HS-27A (cell line): ENCODE results near the gene TMEM62.
"Not testable (repeated sequence)": the region's sequence is repeated elsewhere in the genome, so short reads cannot be mapped to it uniquely, and the experiment has no call there.

Source experiments
- DNase-seq: peaks from one replicate; pipeline ENCODE4 v3.0.0-alpha.2; 2012; ENCODE audit warnings: low read depth, missing footprints

TMEM62 gene

DNA sequence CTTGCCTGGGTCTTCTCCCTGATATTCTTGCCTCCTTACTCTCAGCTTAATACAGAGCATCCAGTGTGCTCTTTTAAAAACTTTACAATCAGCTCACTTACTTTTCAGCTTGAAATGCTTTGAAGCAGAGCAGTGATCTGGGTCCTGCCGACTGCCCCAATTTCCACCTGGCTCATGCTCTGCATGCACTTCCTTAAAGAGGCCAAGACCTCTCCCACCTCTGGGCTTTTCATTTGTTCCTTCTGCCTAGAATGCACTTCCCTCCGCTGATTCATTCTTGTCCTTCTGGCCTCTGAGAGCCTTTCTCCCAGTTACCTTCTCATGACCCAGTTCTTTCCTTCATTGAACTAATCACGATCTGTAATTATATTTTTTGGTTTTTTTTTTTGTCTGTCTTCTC lies 49.9 kb downstream of the TMEM62 start:
- DNase-seq = no peak

DNA sequence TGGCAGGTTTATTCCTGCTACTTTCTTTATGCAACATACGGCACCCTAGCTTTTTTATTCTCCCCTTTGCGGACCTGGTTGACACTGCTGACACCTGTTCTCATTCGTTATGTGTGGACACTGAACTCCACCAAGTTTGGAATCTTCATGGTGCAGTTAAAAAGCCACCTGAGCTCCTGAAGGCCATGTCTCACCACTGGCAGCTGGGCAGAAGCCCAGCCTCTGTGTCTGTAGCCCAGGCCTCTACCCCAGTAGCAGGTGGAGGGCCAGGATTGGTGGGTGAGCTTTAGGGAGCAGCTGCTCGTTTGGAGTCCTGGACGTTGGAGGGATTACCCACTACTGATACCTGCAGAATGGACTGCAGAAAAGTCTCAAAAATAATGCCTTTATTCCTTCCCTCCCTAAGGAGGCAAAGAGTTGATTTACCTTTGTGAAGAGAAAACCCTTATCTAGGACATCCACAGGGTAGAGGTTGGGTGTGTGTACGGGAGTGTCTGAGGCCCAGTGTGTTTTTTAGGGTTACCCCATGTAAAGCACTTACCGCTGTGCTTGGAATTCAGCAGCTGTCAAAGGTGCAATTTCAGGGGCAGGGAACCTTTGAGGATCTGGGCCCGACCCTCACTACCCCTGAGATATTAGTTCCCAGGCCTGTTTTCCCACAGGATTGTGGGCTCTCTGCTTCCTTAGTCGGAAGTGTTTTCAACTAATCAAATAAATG lies 51.2 kb downstream of the TMEM62 start:
- no peak for DNase-seq

DNA sequence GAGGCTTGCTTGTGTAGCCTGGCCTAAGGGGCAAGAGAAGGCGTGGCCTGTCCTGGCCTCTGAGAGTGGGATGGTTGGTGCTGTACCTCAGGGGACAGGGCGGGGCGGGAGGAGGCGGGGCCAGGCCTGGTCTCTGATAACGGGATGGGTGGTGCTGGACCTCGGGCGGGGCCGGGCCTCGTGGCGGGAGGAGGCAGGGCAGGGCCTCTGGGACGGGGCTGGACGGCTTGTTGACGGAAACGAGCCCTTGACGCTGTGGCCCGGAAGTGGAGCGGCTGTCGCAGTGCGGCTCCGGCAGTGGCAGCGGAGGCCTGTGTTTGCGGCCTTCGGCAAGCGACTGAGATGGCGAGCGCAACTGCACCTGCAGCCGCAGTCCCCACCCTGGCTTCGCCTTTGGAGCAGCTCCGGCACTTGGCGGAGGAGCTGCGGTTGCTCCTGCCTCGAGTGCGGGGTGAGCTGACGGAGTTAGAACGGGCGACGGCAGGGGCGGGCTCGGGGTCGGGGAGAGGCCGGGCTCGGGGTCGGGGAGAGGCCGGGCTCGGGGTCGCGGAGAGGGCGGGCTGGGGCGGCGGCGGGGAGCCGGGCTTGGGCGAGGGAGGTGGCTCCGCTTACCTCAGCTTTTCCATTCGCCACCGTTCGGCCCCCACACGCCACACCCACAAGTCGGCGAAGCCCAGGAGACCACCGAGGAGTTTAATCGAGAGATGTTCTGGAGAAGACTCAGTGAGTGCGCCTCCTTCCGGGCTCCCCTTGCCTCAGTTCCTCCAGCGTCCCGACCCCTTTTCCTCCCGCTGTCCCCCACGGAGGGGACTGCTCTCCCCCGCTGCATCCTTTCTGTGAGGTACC lies 52.0 kb downstream of the TMEM62 start, which contains the start of gene CCNDBP1:
CCNDBP1 (plus strand) TSS at position 247 of the 846 bp plus-strand sequence; CDS start at position 343, 96 bp downstream.
- peak; percentile 71 for DNase-seq

DNA sequence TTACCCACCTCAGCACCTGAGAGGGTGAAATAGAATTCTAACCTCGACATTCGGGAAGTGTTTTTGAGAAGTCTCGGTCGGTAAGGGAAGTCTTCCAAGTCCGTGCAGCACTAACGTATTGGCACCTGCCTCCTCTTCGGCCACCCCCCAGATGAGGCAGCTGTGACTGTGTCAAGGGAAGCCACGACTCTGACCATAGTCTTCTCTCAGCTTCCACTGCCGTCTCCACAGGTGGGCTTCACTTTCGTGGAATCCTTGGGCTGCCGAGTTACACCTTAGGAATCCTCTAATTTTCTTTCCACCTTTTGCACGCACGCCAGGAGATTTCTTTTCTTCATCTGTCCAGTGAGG lies 52.6 kb downstream of the TMEM62 start:
- DNase-seq = no peak

DNA sequence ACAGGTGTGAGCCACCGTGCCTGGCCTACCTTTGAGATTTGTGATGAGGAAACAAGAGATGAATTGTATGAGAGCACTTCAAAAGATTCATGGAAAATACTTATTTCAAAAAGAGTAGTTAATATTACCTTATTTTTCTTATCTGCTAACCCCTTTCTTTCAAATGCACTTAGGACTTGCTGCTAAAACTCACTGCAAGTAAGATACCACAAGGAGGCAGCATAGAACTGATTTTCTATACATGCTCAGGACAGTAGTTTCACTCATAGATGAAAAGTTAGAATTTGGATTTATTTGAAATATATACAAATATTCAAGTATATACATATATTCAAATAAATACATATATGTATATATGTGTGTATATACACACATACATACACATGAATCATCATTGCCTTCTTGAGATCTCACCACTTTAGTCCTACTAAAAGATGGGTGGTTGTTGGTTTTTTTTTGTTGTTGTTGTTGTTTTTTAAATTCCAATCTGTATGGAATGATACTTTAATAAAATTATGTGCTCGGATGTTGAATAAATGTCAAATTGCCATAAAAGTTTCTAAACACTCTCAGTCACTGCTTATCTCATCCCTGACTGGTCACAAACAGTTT lies 54.3 kb downstream of the TMEM62 start:
- no peak for DNase-seq

DNA sequence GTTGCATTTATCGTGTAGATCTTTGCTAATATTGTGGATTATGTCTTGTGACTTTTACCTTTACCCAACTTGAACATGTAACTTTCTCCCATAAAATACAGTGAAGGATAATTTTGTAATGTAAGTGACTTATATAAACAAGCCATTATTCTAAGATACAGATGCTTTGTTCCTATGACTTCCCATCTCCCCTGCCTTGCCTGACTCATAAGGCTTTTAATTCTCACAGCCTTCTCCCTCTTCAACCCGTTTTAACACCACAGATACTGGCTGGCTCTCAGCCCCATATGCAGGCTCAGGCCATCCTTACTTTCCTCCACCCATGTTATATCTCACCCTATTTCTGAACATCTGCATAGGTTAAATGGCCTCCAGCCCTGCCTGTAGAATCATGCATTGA lies 55.9 kb downstream of the TMEM62 start:
- DNase-seq = no peak

DNA sequence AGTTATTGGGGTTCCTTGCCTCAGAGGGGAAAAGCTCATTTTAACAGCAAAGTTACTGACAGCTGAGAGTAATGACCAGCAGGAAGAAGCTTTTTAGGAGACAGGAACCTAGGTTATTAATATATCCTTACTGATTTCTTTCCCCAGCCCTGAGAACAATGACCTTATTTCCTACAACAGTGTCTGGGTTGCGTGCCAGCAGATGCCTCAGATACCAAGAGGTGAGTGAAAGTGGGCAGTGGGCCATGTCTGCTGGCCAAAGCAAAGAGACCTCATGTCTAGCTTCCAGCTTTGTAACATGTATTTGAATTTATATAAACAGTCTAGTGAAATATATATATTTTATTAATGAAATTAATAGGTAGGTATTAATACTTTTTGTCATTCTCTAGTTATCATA lies 56.8 kb downstream of the TMEM62 start:
- DNase-seq = no peak

DNA sequence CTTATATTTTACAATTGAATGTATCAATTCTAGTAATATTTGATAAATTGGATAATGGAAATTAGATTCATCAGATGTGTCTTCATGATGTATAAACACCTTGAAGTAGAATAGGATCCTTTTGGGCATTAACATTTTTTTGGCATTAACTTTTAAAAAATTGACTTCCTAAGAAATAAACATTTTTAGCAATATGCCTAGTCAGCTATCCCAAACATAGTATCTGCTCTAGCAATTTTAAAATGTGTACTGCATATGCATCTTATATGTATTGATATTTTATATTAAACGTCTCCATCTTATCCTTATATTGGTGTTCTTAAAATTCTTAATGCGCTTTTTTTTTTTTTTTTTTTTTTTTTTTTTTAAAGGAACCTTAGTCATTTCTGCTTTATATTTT lies 60.3 kb downstream of the TMEM62 start:
- DNase-seq = no peak

DNA sequence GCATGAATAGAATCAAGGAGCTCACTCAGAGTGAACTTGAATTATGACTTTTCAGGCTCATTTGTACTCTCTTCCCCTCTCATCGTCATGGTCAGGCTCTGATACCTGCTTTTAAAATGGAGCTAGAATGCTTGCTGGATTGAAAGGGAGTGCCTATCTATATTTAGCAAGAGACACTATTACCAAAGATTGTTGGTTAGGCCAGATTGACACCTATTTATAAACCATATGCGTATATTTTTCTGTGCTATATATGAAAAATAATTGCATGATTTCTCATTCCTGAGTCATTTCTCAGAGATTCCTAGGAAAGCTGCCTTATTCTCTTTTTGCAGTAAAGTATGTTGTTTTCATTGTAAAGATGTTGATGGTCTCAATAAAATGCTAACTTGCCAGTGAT lies 61.4 kb downstream of the TMEM62 start:
- DNase-seq = no peak

DNA sequence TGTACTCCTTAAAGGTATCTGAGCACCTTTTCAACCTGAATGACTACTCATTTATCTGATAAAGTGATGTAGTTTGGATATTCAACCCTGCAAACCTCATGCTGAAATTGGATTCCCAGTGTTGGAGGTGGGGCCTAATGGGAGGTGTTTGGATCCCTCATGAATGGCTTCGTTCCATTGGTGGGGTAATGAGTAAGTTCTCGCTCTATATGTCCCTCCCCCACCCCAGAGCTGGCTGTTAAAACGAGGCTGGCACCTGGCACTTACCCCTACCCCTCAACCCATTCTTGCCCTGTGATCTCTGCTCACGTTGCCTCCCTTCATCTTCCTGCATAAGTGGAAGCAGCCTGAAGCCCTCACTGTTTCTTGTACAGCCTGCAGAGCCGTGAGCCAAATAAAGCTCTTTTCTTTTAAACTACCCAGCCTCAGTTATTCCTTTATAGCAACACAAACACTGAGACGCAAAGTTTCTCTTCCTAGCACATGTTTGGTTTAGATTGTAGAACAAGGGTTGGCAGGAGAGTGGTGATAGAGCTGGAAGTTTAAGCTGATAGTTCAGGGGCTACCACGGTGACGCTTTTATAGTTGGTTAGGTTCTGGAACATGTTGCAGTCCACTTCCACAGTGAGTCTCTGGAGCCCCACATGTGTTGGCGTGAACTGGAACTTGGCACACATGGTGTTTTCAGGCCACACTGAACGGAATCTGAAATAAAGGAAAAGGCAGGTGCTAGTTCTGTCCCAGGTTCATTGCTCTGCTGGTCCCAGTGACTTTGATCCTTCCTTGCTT lies 63.6 kb downstream of the TMEM62 start:
- no peak for DNase-seq

DNA sequence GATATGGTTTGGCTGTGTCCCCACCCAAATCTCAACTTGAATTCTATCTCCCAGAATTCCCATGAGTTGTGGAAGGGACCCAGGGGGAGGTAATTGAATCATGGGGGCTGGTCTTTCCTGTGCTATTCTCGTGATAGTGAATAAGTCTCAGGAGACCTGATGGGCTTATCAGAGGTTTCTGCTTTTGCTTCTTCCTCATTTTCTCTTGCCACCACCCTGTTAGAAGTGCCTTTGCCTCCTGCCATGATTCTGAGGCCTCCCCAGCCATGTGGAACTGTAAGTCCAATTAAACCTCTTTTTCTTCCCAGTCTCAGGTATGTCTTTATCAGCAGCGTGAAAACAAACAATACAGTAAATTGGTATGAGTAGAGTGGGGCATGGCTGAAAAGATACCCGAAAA lies 64.4 kb downstream of the TMEM62 start:
- not testable (repeated sequence) for DNase-seq

DNA sequence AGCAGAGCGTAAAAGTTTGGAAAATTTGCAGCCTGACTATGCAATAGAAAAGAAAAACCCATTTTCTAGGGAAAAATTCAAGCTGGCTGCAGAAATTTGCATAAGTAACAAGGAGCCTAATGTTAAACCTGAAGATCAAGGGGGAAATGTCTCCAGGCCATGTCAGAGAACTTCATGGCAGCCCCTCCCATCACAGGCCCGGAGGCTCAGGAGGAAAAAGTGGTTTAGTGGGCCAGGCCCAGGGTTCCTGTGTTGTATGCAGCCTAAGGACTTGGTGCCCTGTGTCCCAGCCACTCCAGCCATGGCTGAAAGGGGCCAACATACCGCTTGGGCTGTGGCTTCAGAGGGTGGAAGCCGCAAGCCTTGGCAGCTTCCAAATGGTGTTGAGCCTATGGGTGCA lies 65.2 kb downstream of the TMEM62 start:
- DNase-seq = not testable (repeated sequence)

DNA sequence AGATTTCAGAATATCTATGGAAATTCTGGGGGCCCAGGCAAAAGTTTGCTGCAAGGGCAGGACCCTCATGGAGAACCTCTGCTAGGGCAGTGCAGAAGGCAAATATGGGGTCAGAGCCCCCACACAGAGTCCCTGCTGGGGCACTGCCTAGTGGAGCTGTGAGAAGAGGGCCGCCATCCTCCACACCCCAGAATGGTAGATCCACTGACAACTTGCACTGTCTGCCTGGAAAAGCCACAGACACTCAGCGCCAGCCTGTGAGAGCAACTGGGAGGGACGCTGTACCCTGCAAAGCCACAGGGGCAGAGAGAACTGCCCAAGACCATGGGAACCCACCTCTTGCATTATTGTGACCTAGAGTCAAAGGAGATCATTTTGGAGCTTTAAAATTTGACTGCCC lies 65.6 kb downstream of the TMEM62 start:
- DNase-seq = no peak

DNA sequence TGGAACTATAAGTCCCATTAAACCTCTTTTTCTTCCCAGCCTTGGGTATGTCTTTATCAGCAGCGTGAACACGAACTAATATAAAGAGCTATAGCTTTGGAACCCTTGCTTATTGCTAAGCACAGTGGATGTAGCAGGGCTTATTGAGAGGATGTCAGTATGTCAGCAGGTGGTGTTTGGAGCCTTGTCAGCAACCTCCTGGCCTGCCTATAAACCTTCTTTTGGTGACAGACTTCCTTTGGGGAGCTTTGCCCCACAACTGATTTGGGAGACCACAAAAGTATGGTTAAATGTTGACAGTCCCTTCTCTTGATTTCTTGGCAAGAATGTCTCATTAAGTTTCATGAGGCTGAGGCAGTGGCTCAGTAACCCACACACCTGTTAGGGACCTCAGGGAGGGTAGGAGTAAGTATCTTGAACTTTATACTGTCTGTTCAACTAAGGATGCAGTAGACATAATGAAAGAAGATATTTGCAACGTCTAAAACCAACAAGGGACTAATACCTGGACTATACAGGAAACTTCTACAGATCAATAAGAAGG lies 66.6 kb downstream of the TMEM62 start:
- no peak for DNase-seq

DNA sequence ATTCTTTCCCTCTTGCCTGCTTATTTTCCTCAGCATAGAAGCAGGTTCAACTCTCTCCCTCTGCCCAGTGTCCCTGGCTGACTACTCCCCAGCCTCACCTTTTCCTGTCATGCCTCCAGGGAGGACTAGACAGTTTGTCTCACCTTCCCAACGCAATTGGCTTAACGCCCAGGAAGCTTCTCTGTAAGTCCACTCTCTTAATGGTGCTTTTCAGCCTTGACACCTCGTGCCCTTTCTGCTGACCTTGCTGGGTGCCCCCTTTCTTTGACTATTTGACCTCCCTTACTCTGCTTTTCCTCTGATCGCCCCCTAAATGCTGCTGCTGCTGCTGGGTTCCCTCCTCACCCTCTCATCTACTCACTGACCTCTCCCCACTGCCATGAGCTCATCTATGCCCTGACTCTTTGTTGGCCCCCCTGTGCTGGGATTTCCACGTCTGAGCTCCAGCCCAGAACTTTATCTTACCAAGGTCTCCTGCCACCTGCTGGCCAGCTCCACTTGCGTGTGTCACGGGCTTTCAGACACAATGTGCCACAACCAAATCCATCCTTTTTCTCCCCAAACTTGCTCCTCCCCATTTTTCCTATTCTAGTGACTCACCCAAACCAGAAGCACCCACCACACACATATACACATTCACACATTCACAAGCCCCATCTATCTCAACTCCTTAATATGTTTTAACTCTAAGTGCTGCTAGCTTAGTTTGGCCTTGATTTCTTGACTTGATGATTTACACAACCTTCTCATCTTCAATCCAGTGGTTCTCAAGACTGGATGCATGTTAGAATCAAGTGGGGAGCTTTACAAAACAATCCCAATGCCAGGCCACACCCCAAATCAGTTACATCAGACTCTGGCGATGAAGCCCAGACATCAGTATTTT lies 70.9 kb downstream of the TMEM62 start:
- peak; percentile 29 for DNase-seq

DNA sequence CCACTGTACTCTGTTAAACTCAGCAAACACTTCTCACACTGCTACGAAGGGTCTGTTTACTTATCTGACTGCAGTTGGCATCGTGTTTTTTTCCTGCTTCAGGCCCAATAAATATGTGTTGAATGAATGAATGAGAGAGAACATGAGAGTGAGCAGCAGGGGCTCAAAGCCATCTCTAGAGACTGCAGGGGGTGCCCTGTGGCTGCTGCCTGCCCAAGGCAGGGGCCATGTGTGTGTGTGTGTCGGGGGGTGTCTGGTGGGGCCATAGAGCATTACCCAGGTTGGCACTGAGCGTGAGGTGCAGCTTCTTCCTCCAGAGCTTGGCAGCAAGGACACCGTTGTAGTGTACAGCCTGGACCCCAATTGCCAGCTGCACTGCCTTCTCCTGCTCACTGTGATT lies 72.7 kb downstream of the TMEM62 start:
- no peak for DNase-seq

DNA sequence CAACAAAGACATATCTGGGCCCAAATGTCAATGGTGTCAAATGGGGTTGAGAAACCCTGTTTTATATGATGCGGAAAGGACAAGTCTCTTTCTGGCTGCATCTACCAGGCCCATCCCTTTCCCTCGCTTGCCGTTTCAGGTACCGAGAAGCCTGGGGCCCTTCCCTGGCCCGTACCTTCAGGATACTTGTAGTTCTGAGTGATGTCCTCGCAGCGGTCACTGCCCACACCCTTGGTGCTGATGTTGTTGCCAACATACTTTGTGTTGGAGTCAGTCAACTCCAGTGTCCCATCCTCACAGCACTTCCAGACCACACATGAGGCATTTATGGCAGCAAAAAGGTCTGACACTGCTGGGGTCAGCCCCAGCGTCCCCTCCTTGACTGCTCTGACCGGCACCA lies 73.6 kb downstream of the TMEM62 start:
- DNase-seq = no peak

DNA sequence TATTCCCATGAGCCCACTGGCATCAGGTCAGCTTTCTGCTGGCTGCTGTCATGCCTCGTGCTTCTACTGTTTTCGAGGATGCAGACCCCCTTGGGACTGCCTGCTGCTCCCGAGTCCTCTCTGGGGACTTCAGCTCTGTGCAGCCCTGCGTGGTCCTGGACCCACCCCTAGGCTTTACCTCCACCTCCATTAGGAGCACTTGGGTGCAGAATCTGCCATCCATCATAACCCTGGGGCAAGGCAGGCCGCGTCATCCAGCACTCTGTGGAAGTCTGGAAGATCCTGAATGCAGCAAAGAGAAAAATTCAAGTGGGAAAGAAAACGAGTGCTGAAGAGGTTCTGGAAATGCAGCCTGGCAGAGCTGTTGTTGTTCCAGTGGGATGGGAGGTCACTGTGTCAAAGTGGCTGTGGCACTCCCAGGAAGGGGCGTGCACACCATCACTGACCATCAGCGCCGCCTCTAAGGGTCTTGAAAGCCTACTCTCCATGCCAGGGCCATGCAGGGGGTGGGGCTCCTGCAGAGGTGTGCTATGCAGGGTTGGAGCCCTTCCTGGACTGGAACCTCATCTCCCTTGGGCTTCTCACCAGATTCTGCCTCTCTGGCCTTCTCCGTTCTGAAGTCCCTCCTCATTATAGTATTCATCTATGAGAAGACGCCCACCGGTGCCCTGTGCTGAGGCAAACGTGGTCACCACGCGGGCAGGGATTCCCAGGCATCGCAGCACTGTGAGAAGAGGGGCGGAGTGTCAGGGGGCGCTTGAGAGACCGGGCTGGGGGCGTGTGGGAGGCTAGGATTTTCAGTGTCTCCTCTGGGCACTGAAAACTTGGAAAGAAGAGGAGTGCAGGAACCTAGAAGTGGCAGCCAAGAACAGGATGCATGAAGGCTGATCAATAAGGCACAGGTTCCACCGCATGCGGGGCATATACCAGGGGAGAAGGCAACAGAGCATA lies 74.9 kb downstream of the TMEM62 start:
- DNase-seq = no peak

DNA sequence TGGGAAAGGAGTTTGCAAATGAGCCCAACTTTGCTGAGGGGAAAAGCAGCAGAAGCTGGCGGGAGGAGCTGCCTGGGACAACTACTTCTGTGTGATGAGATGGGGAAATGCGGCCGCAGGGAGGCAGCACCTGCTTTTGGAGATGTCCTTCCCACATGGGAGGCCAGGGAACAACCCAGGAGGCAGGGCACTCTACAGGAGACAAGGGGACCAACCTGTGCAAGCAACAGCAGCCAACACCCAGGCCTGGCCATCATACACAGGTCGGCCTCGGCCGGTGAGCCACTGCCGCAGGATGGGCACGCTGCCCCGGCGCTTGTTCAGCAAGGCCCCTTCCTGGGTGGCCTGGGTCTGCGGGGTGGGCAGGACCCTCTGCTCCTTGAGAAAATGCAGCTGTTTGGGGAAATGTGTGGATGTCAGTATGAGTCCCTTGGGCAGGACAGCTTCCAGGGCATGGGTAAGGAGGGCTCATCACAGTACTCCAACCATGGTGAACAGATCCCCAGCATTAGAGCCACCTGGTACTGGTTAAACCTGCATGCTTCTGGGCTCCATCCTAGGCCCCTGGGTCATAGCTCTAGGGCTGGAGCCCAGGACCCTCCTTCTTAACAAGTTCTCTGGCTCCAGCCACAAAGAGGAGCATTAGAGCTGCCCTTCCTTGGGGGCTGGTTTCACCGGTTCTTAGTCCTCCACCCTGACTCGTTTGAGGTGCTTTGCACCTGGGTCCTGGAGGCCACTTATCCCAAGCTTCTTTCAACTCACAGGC lies 75.9 kb downstream of the TMEM62 start:
- DNase-seq = no peak
